IMR-90 (cell line): ENCODE data around the gene DCTN2. TPM values are rescaled to one million over a fixed set of nuclear protein-coding genes. Genes with fewer than 3 reads are reported as not detected.

Source experiments
- ATAC-seq: fragments of 200-7000 bp; cut with Tn5 transposase; 2 replicates; pipeline ENCODE4 v1.9.1; 2020; ENCODE audit warnings: low read depth, mild to moderate bottlenecking, moderate library complexity
- BruUV-seq: library from RNA; stranded (reverse); fragments of 400-500 nt; replicated peaks from 2 replicates; lab custom pipeline; 2021; lab: Mats Ljungman, UMichigan
- CTCF ChIA-PET: fragments of 300-600 bp; formaldehyde crosslinking; extraction: SDS; loops from one replicate; lab custom pipeline; 2021; ENCODE audit warnings: antibody characterized with exemption; lab: Yijun Ruan, JAX
- POLR2A ChIA-PET: fragments of 300-600 bp; sonication (Branson Sonifier 250); formaldehyde crosslinking; loops from one replicate; lab custom pipeline; 2022; ENCODE audit warnings: antibody characterized with exemption; ENCODE audit not compliant: unreplicated experiment; lab: Charles Lee
- DNase-seq: peaks from one replicate; pipeline ENCODE4 v3.0.0; 2013
- H2AFZ ChIP-seq: replicated peaks from 2 replicates; pipeline ENCODE3; 2013; ENCODE audit warnings: low read length, mild to moderate bottlenecking; ENCODE audit not compliant: poor library complexity
- H2AK5ac ChIP-seq: 2 replicates; pipeline ENCODE4 v1.6.1; 2013; ENCODE audit warnings: low read depth, low read length, inconsistent platforms
- H2AK9ac ChIP-seq: replicated peaks from 2 replicates; pipeline ENCODE3; 2013; ENCODE audit warnings: mild to moderate bottlenecking, low read depth, low read length, moderate library complexity; ENCODE audit not compliant: poor library complexity
- H2BK120ac ChIP-seq: 2 replicates; pipeline ENCODE4 v1.6.1; 2013; ENCODE audit warnings: low read depth, low read length, inconsistent platforms
- H2BK15ac ChIP-seq: 3 replicates; pipeline ENCODE4 v1.6.1; 2013; ENCODE audit warnings: low read depth, low read length, inconsistent platforms
- H2BK20ac ChIP-seq: 2 replicates; pipeline ENCODE4 v1.6.1; 2013; ENCODE audit warnings: low read depth, mild to moderate bottlenecking, inconsistent platforms, low read length, moderate library complexity
- H2BK5ac ChIP-seq: 2 replicates; pipeline ENCODE4 v1.6.1; 2013; ENCODE audit warnings: mild to moderate bottlenecking, low read depth, low read length, inconsistent platforms; ENCODE audit not compliant: poor library complexity, severe bottlenecking
- H3K14ac ChIP-seq: replicated peaks from 2 replicates; pipeline ENCODE4 v1.6.1; 2013; ENCODE audit warnings: low read depth, low read length, inconsistent platforms
- H3K18ac ChIP-seq: 2 replicates; pipeline ENCODE4 v1.6.1; 2013; ENCODE audit warnings: low read depth, low read length, control low read depth
- H3K23ac ChIP-seq: 2 replicates; pipeline ENCODE4 v1.6.1; 2013; ENCODE audit warnings: low read depth, low read length, inconsistent platforms
- H3K27ac ChIP-seq: 2 replicates; pipeline ENCODE4 v1.5.1; 2013; ENCODE audit warnings: mild to moderate bottlenecking, control low read depth, low read length; ENCODE audit not compliant: insufficient read depth
- H3K27me3 ChIP-seq: 2 replicates; pipeline ENCODE4 v1.6.1; 2013; ENCODE audit warnings: low read length; ENCODE audit not compliant: control insufficient read depth, insufficient read depth
- H3K36me3 ChIP-seq: 2 replicates; pipeline ENCODE4 v1.6.1; 2013; ENCODE audit warnings: low read length, mixed read lengths; ENCODE audit not compliant: control insufficient read depth, insufficient read depth
- H3K4ac ChIP-seq: 2 replicates; pipeline ENCODE4 v1.6.1; 2013; ENCODE audit warnings: low read depth, low read length, inconsistent platforms
- H3K4me1 ChIP-seq: 2 replicates; pipeline ENCODE4 v1.6.1; 2013; ENCODE audit warnings: low read length, mixed read lengths; ENCODE audit not compliant: control insufficient read depth, insufficient read depth
- H3K4me2 ChIP-seq: 2 replicates; pipeline ENCODE4 v1.6.1; 2013; ENCODE audit warnings: low read depth, mild to moderate bottlenecking, control low read depth, low read length, moderate library complexity
- H3K4me3 ChIP-seq: 2 replicates; pipeline ENCODE4 v1.5.1; 2013; ENCODE audit warnings: low read depth, mild to moderate bottlenecking, control low read depth, low read length, moderate library complexity; ENCODE audit not compliant: insufficient read depth
- H3K56ac ChIP-seq: 2 replicates; pipeline ENCODE4 v1.6.1; 2013; ENCODE audit warnings: low read length, inconsistent platforms; ENCODE audit not compliant: insufficient read depth; ENCODE audit errors: extremely low read depth
- H3K79me1 ChIP-seq, 2 experiments: 2 replicates each; pipeline ENCODE4 v1.6.1; 2013; ENCODE audit warnings: low read length in 2 of 2, inconsistent platforms in 1 of 2, low read depth in 1 of 2
- H3K9ac ChIP-seq: 2 replicates; pipeline ENCODE4 v1.6.1; 2013; ENCODE audit warnings: low read depth, low read length, control low read depth
- H3K9me1 ChIP-seq: 2 replicates; pipeline ENCODE4 v1.6.1; 2013; ENCODE audit warnings: low read length, inconsistent platforms; ENCODE audit not compliant: insufficient read depth
- H3K9me3 ChIP-seq: 2 replicates; pipeline ENCODE4 v1.6.1; 2013; ENCODE audit warnings: low read length; ENCODE audit not compliant: control insufficient read depth, insufficient read depth
- H4K20me1 ChIP-seq: 2 replicates; pipeline ENCODE4 v1.6.1; 2013; ENCODE audit warnings: low read length, inconsistent platforms; ENCODE audit not compliant: insufficient read depth
- H4K5ac ChIP-seq: 2 replicates; pipeline ENCODE4 v1.6.1; 2013; ENCODE audit warnings: mild to moderate bottlenecking, low read depth, low read length, control low read depth
- H4K8ac ChIP-seq, 2 experiments: 2 replicates each; pipeline ENCODE4 v1.6.1; 2013; ENCODE audit warnings: low read depth in 2 of 2, low read length in 2 of 2, control low read depth in 1 of 2, inconsistent platforms in 1 of 2
- H4K91ac ChIP-seq: 2 replicates; pipeline ENCODE4 v1.6.1; 2013; ENCODE audit warnings: low read depth, low read length, inconsistent platforms; ENCODE audit not compliant: insufficient read depth
- BHLHE40 ChIP-seq: fragments of 150-350 bp; IDR thresholded peaks from 2 replicates; pipeline ENCODE4 v1.6.1; 2016; ENCODE audit warnings: mild to moderate bottlenecking, low read depth, low read length
- MXI1 ChIP-seq: IDR thresholded peaks from 2 replicates; pipeline ENCODE4 v1.6.1; 2012; ENCODE audit warnings: low read depth, mild to moderate bottlenecking, low read length, moderate library complexity, borderline replicate concordance
- USF2 ChIP-seq: fragments of 150-350 bp; IDR thresholded peaks from 2 replicates; pipeline ENCODE4 v1.6.1; 2017; ENCODE audit warnings: mild to moderate bottlenecking, antibody characterized with exemption, low read length, low read depth
- WGBS, 2 experiments: methylation state at CpG; one replicate each; pipeline versions ENCODE4 v1.1.5 to v1.1.7; 2013; ENCODE audit warnings: missing lambda C conversion rate in 2 of 2; ENCODE audit not compliant: insufficient read length in 1 of 2; ENCODE audit errors: extremely low coverage in 2 of 2; 5-methylcytosine and 5-hydroxymethylcytosine counted together
- dilution Hi-C: fragments of 300-500 bp; cut with HindIII; formaldehyde crosslinking; loops from one replicate; pipeline ENCODE4 v1.14.3; 2018; ENCODE audit warnings: low sequenced_read_pairs; ENCODE audit not compliant: unreplicated experiment
- in situ Hi-C: fragments of 300-500 bp; cut with MboI; formaldehyde crosslinking; loops from 3 replicates; pipeline ENCODE4 v1.14.3; 2019; ENCODE audit warnings: low sequenced_read_pairs, inconsistent platforms, mixed read lengths
- intact Hi-C: fragments of 100-400 bp; cut with micrococcal nuclease; formaldehyde crosslinking; loops from 2 replicates; pipeline ENCODE4 v1.10.0; 2022
- polyA plus RNA-seq, 3 experiments: library from polyadenylated mRNA; depleted of rRNA; stranded (reverse); fragments of >200 nt; gene quantifications; 2 replicates each; pipeline ENCODE4 v1.2.3, GENCODE V29; 2012; ENCODE audit warnings: low replicate concordance in 1 of 3
- total RNA-seq: library from RNA; depleted of rRNA; stranded (reverse); fragments of >200 nt; gene quantifications from 2 replicates; pipeline ENCODE4 v1.2.3, GENCODE V29; 2012

Gene DCTN2
- total and polyA plus RNA-seq, 2 of the 4 experiments (the other 2 are of a cell fraction), result 125 to 130 TPM

GRCh38 chr12:57590864-57591781 is 44.1 kb upstream of the DCTN2 start, which contains the start of gene PIP4K2C:
TSS of gene PIP4K2C (plus strand) at chr12:57591192. CDS start at chr12:57591290, 98 bp downstream.
- Histone ChIP-seq H2AK9ac (peak within 1 kb of the TSS; percentile 91), H3K9ac (peak within 1 kb of the TSS; percentile 48), H3K9me1 (peaks cover 11% of the 10 kb centered on the region), H2BK20ac (no peak within 1 kb of the TSS), H4K8ac (peak within 1 kb of the TSS; percentile 91), H2BK5ac (no peak within 1 kb of the TSS), H3K4me2 (peak within 1 kb of the TSS; percentile 89), H3K4me3 (peak within 1 kb of the TSS; percentile 88), H3K36me3 (peaks cover 5% of the 10 kb centered on the region), H3K14ac (peak within 1 kb of the TSS; percentile 62), H4K5ac (peak within 1 kb of the TSS; percentile 35), H4K20me1 (no peaks in the 10 kb centered on the region), H3K56ac (peak within 1 kb of the TSS; percentile 43; the same call in 1 of the 2 replicates), H3K18ac (no peak within 1 kb of the TSS), H3K4me1 (peaks cover 5% of the 10 kb centered on the region; the same call in 1 of the 2 replicates), H3K79me1 (peaks cover 15 to 25% of the 10 kb centered on the region in 2 experiments; a peak in 3 of 4 replicates), H4K91ac (peak within 1 kb of the TSS; percentile 41), H2BK15ac (0 out of 3 replicates have a peak within 1 kb of the TSS, but pooled peaks have one; percentile 2), H3K27me3 (peaks cover 13% of the 10 kb centered on the region), H2AK5ac (peak within 1 kb of the TSS; percentile 22), H3K9me3 (no peaks in the 10 kb centered on the region), H3K23ac (peak within 1 kb of the TSS; percentile 25), H2BK120ac (peak within 1 kb of the TSS; percentile 21; the same call in 1 of the 2 replicates), H2AFZ (peak within 1 kb of the TSS; percentile 99), H3K27ac (no peak within 1 kb of the TSS; the same call in 1 of the 2 replicates), H3K4ac (peak within 1 kb of the TSS; percentile 80)
- peak; percentile 94 for ATAC-seq
- TF ChIP-seq BHLHE40 (peak; percentile 68), MXI1 (no peak), USF2 (peak; percentile 90)
- POLR2A ChIA-PET, result no interaction called here
- dilution Hi-C loops (no loop called here), intact Hi-C loops (no loop called here), in situ Hi-C loops (no loop called here)
- CTCF ChIA-PET, result interaction anchor here (0.6 to 1.3 kb wide), 3 partner anchors 8 to 42 kb away, joined by 3 to 4 read pairs (median 4); partner anchors contain the start of gene B4GALNT1
- 2% methylated on average over 44 of the region's 69 CpGs; no CpG with 5 or more reads in 1 of the 2 experiments for WGBS, 2 experiments
- no TSS peak for BruUV-seq
- DNase-seq, result peak; percentile 23
